Type B pancreatic cell (in vitro differentiated cells): ENCODE results near the gene VPS25. TPM values are rescaled to one million over a fixed set of nuclear protein-coding genes. Genes with fewer than 3 reads are reported as not detected.

Experiments
- DNase-seq: peaks from one replicate; pipeline ENCODE4 v3.0.0; 2021; ENCODE audit warnings: mixed read lengths; ENCODE audit not compliant: unreplicated experiment; ENCODE audit errors: extremely low spot score
- H3K27ac Mint-ChIP-seq: 2 replicates; pipeline ENCODE4 v1.8.0; 2021; ENCODE audit warnings: mild to moderate bottlenecking, mixed read lengths
- H3K27me3 Mint-ChIP-seq: 2 replicates; pipeline ENCODE4 v1.8.0; 2021; ENCODE audit warnings: mixed read lengths
- H3K36me3 Mint-ChIP-seq: 2 replicates; pipeline ENCODE4 v1.8.0; 2021; ENCODE audit warnings: mixed read lengths
- H3K4me1 Mint-ChIP-seq: one replicate; pipeline ENCODE4 v1.8.0; 2021; ENCODE audit warnings: mixed read lengths; ENCODE audit not compliant: unreplicated experiment
- H3K4me3 Mint-ChIP-seq: 2 replicates; pipeline ENCODE4 v1.8.0; 2021; ENCODE audit warnings: mild to moderate bottlenecking, mixed read lengths
- H3K9me3 Mint-ChIP-seq: 2 replicates; pipeline ENCODE4 v1.8.0; 2021; ENCODE audit warnings: mixed read lengths
- CTCF ChIP-seq: fragments of 200-600 bp; sonication (generic); conservative IDR thresholded peaks from 2 replicates; pipeline ENCODE4 v1.5.0; 2021; ENCODE audit warnings: antibody characterized with exemption, mild to moderate bottlenecking
- total RNA-seq: library from RNA; stranded (reverse); gene quantifications from 2 replicates; pipeline ENCODE4 v1.2.1, GENCODE V29; 2021; ENCODE audit warnings: low replicate concordance

Gene VPS25
- total RNA-seq, 1 donor from 2014 or later: 86.9 TPM

- H3K27me3 Mint-ChIP-seq: peaks cover 55% of the 10 kb centered on the region
- H3K4me3 Mint-ChIP-seq: no peak overlapping the region
- H3K27ac Mint-ChIP-seq: no peak overlapping the region
- DNase-seq: no peak
- H3K4me1 Mint-ChIP-seq: peaks cover 6% of the 10 kb centered on the region
- no peak for TF ChIP-seq CTCF
- H3K36me3 Mint-ChIP-seq: peaks cover 6% of the 10 kb centered on the region
- no peaks in the 10 kb centered on the region for H3K9me3 Mint-ChIP-seq
These were observed 11.8 kb downstream of the VPS25 start for GRCh38 chr17:42784811-42785592.

- no peak for DNase-seq
- TF ChIP-seq CTCF: no peak
- Mint-ChIP-seq H3K4me3 (no peak overlapping the region), H3K27ac (no peak overlapping the region), H3K36me3 (peaks cover 6% of the 10 kb centered on the region), H3K9me3 (no peaks in the 10 kb centered on the region), H3K4me1 (peaks cover 6% of the 10 kb centered on the region), H3K27me3 (peaks cover 49% of the 10 kb centered on the region)
These were observed 14.0 kb downstream of the VPS25 start for GRCh38 chr17:42787266-42787665.

- H3K4me1 Mint-ChIP-seq: peaks cover 5% of the 10 kb centered on the region
- peaks cover 5% of the 10 kb centered on the region for H3K36me3 Mint-ChIP-seq
- H3K27ac Mint-ChIP-seq: no peak overlapping the region
- H3K9me3 Mint-ChIP-seq: no peaks in the 10 kb centered on the region
- H3K4me3 Mint-ChIP-seq: no peak overlapping the region
- TF ChIP-seq CTCF: no peak
- H3K27me3 Mint-ChIP-seq: peaks cover 19% of the 10 kb centered on the region
- no peak for DNase-seq
These were observed 18.7 kb downstream of the VPS25 start for GRCh38 chr17:42791948-42792347.

- H3K27me3 Mint-ChIP-seq: peaks cover 15% of the 10 kb centered on the region
- TF ChIP-seq CTCF: no peak
- no peak for DNase-seq
- H3K36me3 Mint-ChIP-seq: peaks cover 5% of the 10 kb centered on the region
- H3K27ac Mint-ChIP-seq: no peak overlapping the region
- H3K4me3 Mint-ChIP-seq: no peak overlapping the region
- no peaks in the 10 kb centered on the region for H3K9me3 Mint-ChIP-seq
- H3K4me1 Mint-ChIP-seq: peaks cover 8% of the 10 kb centered on the region
These were observed 19.3 kb downstream of the VPS25 start for GRCh38 chr17:42792545-42792944.

GRCh38 chr17:42795061-42795460, 21.8 kb downstream of the VPS25 start:
- DNase-seq: no peak
- TF ChIP-seq CTCF: no peak
- no peak overlapping the region for H3K27ac Mint-ChIP-seq
- H3K4me3 Mint-ChIP-seq: no peak overlapping the region
- peaks cover 9% of the 10 kb centered on the region for H3K36me3 Mint-ChIP-seq
- peaks cover 7% of the 10 kb centered on the region for H3K27me3 Mint-ChIP-seq
- H3K9me3 Mint-ChIP-seq: peaks cover 5% of the 10 kb centered on the region
- H3K4me1 Mint-ChIP-seq: peaks cover 17% of the 10 kb centered on the region
